GM08714 (cell line): ENCODE data around the gene JAK1.

ENCODE experiments used
- H3K4me3 ChIP-seq: fragments of 200-500 bp; sonication (Bioruptor generic); 2 replicates; pipeline ENCODE4 v1.5.1; 2014; ENCODE audit warnings: mild to moderate bottlenecking, low read length, inconsistent platforms
- ZNF274 ChIP-seq: IDR thresholded peaks from 2 replicates; pipeline ENCODE4 v1.6.1; 2012; ENCODE audit warnings: mild to moderate bottlenecking, low read depth, low read length

The JAK1 gene

DNA sequence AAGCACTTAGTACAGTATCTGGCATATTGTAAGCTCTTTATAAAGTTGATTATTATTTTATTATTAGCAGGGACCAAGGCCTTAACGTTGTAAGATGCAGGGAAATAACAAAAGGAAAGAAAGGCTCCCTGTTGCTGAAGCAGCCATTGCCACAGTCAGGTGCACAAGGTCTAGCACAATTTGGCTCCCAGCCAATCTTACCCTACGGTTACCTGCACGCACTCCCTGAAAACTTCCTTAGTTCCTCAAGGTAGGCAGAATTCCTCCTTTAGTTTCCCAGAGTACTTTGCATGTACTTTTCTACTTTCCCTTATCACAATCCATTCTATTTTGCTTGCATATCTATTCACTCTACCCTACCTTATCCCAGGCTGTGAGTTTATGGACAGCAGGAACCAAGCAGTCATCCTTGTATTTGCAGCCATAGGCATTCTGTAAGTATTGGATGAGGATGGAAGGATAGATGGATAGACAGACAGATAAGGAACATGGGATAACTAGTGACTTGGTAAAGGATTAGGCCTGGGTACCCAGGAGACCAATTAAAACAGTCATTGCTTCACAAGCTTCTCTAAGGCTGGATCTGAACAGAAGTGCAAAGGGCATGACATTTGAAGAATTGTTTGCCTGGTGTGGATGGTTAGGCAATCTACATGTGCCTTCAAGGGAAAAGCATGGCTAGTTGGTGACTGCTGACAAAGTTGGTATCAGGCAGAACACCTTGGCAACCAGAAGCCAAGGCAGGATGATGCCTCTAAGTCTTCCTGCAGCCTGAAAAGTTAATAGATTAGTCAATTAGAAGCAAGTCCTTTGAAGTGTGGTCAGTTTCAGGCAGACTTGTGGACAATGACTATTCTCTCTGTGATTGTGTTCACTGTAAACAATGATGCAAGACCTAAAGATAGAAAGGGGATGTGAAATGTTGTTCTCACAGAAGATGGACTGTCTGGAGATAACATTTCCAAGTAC lies 20.8 kb upstream of the JAK1 start:
- no peak overlapping the region for H3K4me3 ChIP-seq
- no peak for TF ChIP-seq ZNF274

DNA sequence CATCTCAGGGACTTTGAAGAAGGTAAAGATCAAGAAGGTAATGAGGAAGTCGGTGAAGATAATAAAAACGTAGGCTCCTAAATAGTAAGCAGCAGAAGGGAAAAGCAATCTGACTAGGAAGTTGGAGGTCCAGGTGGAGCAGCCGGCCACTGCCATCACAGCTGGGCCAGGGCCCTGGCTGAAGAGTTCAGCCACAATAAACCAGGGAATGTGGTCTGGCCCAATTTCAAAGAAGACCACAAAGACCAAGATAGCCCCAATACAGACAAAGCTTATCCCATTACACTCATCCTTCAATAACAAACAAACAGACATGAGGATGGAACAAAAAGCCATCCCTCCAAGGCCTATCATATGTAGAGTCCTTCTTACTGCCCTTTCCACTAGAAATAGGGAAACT lies 18.4 kb upstream of the JAK1 start:
- TF ChIP-seq ZNF274, result no peak
- H3K4me3 ChIP-seq, result no peak overlapping the region

DNA sequence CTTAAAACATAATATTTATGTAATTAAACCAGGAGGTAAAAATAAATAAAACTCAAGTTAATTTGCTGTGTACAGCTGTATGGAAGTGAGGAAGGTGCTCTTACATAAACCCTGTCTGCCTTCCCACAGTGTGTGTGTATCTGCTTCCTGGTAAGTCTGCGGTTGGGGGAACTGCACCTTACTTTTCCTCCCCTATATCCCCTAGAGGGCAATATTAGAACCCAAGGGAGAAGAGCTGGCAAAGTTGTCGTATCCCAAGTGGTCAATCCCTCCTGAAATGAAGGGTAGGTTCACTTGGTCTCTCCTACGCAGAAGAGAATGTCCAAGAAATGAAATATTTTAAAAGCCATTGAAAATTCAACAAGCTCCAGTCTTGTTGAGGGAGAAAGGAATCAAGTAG lies 17.8 kb upstream of the JAK1 start:
- H3K4me3 ChIP-seq, result no peak overlapping the region
- TF ChIP-seq ZNF274, result no peak

DNA sequence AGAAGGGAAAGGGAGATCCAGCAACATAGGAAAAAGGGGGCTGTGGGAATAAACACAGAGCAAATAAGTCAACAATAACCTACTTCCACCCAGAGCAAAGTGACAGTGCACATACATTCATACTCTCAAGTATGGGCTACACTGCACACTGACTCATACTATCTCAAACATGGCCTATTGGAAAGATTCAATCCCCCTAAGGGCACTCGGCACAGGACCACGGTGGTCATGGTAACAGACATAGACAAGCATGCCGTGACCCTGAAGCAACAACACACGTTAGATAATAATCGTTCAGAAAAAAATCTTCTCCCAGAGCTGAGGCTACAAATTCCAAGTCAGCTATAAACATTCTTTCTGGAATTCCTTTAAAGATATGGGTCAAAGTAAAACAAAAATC lies 16.8 kb upstream of the JAK1 start:
- no peak overlapping the region for H3K4me3 ChIP-seq
- no peak for TF ChIP-seq ZNF274

DNA sequence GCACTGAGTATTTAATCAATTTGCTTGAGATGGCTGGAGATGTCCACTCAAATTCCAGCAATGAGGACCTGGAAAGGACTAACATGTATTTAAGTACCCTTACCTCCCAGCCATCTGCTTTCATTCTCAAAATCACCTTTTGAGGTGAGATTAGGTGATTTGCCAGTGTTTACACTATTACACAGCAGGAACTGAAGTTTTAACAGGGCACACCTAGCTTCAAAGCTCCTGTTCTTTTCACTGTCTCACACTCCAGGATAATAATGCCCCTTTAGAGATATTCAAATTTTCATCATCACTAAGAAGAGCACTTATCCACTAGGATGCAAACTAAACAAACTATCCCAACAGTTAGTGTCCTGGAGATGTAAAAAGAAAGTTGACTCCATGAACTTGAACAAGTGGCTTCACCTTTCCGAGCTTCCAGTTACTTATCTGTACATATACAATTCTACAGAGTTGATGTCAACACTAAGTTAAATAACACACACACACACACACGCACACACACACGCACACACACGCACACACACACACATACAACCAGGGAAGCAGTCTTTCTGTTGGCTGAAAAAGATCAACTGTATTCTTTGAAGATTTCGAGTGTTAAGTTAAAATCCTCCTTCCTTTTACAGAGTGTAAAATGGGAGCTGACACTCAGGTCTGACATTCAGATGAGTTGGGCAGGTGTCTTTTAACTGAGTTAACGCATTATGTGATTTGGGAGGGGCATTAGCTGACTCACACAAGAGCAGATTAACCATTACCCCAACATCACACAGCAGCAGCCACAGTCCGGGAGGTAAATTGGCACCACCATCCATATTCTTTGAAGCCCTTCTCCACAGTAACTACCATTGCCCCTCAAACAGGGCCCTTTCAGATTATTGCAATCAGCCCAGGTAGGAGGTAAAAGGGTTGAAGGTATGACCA lies 15.5 kb upstream of the JAK1 start:
- no peak overlapping the region for H3K4me3 ChIP-seq
- no peak for TF ChIP-seq ZNF274

DNA sequence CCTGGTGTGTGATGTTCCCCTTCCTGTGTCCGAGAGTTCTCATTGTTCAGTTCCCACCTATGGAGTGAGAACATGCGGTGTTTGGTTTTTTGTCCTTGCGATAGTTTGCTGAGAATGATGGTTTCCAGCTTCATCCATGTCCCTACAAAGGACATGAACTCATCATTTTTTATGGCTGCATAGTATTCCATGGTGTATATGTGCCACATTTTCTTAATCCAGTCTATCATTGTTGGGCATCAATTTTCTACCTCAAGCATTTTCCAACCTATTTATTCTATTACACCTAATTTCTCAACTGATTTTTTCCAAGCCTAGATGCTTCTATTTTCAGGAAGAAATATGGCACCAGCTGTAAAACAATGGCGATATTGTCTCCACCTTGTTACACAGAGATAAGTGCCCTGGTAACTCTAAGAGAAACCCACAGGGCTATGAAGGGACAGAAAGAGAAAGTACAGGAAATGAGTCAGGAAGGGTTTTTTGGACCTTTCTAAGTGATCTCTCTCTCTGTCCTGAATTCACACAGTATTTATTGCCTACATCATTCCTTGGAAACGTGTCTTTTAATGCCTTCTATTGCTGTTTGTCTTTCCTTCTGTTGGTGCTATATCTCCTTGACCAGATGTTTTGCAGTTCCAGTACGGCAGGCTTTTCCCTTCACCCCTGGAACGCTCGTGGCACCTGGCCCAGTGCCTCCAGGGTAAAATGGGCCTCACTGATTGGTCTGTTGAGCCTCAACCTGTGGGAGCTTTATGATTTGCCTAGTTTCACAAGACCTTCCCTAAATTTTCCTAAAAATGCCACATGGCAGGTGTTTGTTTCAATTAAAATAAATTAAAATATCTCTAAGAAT lies 14.6 kb upstream of the JAK1 start:
- no peak for TF ChIP-seq ZNF274
- no peak overlapping the region for H3K4me3 ChIP-seq

DNA sequence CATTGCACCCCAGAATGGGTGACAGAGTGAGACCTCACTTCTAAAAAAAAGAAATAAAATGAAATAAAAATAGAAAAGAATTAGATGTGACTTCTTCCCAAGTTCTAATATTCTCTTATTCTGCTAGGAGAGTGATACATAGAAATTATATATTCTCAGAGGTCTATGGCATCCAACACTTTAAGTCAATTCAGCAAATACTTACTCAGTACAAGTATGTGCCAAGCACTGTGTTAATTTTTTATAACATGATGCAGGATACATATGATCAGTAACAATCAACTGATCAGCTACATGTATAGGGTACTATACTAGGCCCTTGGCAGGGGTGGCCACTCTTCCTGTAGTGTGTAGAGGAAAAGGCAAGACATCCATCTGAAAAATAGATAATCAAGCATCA lies 13.0 kb upstream of the JAK1 start:
- TF ChIP-seq ZNF274, result no peak
- H3K4me3 ChIP-seq, result no peak overlapping the region

DNA sequence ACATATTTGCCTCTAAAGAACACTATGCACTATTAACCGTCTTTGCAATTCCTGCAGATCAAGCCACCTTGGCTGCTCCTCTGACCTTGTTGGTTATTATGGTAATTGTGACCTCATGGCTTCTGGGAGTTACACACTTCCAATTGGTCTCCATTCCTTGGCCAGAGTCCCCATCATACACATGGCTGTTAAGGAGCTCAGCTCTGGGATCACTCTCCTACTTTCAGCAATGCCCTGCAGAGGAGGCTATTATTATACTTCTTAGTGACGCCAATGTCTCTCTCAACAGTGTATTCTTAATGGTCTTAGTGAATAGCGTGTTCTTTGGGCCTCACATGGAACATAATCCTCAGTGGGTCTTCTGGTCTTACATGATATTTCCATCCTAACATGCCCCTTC lies 10.0 kb upstream of the JAK1 start:
- TF ChIP-seq ZNF274, result no peak
- H3K4me3 ChIP-seq, result no peak overlapping the region

DNA sequence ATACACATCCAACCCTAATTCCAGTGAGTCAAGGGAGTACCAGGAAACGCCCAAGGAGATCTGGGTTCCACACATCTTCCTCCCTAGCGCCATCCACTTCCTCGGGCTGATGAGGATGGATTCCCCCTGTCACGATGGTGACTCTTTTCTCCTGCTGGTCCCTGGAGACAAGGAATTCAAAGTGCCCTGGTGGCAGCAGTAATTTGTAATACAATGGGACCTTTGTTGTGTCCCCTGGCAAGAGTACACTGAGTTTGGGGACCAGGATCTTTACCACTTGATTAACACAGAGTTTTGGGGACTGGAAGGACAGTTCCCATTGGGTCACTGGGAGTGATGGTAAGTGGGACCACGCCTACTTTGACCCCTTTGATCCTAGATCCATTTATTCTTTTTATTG lies 9.4 kb upstream of the JAK1 start:
- H3K4me3 ChIP-seq, result no peak overlapping the region
- no peak for TF ChIP-seq ZNF274

DNA sequence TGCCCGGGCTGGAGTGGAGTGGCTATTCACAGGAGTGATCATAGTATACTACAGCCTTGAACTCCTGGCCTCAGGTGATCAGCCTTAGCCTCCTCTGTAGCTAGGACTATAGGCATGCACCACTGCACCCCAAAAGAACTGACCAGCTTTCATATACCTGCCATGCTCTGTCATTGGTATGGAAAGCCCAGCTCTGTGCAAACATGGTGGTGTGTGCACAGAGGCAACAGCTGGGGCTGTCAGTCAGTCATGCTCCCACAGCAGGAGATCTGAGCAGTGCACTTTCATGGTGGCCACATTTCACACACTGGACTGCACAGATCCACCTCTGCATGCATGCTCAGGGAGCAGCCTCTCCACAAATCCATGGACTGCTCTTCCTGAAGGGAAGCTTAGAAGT lies 8.8 kb upstream of the JAK1 start:
- no peak for TF ChIP-seq ZNF274

DNA sequence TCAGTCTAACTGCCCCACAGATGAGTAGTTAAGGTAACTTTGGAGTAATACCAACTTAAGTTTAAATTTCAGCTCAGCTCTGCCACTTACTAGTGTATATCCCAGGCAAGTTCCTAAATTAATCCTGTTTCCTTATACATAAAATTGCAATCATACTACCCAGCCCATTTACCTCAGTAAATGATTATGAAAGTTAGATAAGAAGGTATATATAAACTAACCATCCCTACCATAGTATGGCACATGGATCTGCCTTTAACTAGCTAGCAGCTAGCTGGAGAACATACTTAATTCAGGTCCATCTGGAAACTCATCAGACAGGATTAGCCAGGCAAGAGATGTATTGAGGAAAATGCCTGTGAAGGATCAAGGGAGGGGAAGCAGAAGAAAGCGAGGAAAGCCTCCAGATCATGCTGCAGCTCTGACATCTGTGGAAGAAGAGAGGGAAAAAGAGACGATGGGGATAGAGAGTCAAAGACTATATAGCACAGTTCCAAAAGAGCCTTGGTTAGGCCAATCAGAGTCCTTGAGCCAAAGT lies 8.0 kb upstream of the JAK1 start:
- H3K4me3 ChIP-seq, result no peak overlapping the region
- TF ChIP-seq ZNF274, result no peak

More for the DNA sequence above, 8.8 kb upstream of the JAK1 start:
- H3K4me3 ChIP-seq, result no peak overlapping the region

DNA sequence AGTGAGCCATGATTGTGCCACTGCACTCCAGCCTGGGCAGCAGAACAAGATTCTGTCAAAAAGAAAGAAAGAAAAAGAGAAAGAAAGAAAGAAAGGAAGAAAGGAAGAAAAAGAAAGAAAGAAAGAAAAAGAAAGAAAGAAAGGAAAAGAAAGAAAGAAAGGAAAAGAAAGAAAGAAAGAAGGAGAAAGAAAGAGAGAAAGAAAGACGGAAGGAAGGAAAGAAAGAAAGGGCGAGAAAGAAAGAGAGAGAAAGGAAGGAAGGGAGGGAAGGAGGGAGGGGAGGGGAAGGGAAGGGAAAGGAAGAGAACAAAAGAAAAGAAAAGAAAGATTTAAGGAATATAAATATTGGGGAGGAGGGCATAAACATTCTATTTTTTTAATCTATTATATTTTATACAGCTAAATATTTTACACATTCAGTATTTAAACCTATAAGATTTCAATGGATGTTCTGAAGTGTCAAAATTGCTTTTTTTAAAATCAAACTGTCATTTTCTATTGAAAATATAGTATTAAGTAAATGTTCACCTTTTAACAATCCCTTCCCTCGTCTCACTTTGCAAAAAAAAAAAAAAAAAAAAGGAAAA lies 6.8 kb upstream of the JAK1 start:
- H3K4me3 ChIP-seq, result no peak overlapping the region
- no peak for TF ChIP-seq ZNF274
